HS-5 (cell line): Measurements from ENCODE around the gene MAP4.
"Not testable (repeated sequence)": the region's sequence is repeated elsewhere in the genome, so short reads cannot be mapped to it uniquely, and the experiment has no call there.

ENCODE experiments used
- DNase-seq: peaks from one replicate; pipeline ENCODE4 v3.0.0-alpha.2; 2012; ENCODE audit warnings: low read depth

The MAP4 gene, protein sequence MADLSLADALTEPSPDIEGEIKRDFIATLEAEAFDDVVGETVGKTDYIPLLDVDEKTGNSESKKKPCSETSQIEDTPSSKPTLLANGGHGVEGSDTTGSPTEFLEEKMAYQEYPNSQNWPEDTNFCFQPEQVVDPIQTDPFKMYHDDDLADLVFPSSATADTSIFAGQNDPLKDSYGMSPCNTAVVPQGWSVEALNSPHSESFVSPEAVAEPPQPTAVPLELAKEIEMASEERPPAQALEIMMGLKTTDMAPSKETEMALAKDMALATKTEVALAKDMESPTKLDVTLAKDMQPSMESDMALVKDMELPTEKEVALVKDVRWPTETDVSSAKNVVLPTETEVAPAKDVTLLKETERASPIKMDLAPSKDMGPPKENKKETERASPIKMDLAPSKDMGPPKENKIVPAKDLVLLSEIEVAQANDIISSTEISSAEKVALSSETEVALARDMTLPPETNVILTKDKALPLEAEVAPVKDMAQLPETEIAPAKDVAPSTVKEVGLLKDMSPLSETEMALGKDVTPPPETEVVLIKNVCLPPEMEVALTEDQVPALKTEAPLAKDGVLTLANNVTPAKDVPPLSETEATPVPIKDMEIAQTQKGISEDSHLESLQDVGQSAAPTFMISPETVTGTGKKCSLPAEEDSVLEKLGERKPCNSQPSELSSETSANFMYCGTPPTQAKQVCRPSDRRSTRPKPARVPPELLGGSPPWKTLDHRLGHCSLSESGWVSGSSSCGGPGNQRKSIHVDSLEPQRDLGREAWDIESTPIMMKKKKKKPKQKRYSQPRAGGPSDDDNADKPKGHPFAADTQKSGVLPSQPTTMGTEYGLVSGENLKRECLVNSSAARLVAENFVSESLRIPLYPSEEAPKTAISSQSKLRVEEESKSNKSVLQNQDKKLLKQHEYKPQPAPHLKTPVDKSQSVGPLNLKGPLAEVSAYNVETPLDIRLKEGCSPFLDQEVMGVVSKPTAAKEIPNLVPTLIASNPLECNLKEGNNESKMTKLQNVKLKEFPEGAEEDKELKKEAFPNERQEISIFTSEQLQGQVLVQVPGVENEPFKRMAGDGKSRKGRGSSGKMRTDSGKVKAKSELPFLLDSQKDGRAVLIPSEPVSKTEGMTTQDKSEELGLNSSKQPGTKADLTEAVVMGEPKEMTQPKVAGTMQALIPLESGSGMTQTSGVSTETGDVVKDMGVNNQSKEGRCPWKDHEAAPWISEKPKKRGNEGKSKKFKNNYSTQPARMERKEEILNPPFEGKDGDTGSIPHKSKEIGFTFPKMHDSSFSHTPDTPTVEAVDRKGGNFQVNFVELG (N-terminal part only)

DNA sequence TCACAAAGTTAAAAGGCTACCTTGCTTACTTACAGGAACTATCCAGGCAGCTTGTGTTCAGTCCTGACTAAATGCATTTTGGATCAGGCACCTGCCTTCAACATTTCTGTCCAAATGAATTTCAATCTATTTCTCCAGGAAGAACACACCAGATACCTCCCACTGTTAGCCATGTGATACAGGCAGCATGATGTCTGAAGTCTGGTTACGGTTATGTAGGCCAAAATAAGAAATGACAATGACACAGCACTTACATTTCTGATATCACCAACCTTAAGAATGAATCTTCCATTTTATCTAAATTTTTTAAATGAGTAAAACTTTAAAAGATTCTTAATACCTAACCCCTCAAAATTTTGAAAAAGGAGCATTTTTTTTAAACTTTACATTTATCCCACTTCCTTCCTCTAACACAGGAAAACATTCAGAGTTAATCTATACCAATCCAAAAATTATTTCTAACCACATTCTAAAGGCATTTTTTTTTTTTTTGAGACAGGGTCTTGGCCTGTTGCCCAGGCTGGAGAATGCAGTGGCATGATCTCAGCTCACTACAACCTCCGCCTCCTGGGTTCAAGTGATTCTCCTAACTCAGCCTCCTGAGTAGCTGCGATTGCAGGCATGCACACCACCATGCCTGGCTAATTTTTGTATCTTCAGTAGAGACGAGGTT lies at the start of gene MAP4:
TSS of gene MAP4 (minus strand) at position 116 of the 673 bp plus-strand sequence. CDS start 17,556 bp downstream, outside the sequence.
- DNase-seq, result no peak

DNA sequence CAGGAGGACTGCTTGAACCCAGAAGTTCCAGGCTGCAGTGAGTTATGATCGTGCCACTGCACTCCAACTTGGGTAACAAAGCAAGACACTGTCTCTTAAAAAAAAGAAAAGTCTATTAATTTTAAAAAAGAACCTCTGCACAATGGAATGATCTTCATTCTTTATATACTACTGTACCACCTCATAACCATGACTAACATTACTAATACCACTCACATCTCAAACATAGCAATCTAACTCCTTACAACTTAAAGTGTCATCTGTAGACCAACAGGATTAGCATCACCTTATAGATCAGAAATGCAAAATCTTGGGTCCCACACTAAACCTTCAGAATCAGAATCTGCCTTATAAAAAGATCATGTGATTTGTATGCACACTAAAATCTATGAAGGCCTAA lies 48.8 kb upstream of the MAP4 start:
- DNase-seq, result no peak

DNA sequence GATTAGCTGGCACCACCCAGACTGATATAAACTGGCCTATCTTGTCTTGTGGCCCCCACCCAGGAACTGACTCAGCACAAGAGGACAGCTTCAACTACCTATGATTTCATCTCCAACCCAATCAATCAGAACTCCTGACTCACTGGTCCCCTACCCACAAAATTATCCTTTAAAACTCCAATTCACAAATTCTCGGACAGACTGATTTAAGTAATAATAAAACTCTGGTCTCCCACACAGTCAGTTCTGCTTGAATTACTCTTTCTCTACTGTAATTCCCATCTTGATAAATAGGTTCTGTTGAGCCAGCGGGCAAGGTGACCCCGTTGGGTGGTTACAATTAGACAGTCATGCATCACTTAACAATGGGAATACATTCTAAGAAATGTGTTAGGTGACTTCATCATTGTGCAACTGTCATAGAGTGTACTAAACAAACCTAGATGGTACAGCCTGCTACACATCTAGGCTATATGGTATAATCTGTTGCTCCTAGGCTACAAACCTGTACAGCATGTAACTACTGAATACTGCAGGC lies 48.1 kb upstream of the MAP4 start:
- DNase-seq, result no peak

DNA sequence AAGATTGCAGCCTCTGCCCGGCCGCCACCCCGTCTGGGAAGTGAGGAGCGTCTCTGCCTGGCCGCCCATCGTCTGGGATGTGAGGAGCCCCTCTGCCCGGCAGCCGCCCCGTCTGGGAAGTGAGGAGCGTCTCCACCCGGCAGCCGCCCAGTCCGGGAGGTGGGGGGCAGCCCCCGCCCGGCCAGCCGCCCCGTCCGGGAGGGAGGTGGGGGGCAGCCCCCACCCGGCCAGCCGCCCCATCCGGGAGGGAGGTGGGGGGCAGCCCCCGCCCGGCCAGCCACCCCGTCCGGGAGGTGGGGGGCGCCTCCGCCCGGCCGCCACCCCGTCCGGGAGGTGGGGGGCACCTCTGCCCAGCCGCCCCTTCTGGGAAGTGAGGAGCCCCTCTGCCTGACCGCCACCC lies 45.4 kb upstream of the MAP4 start:
- not testable (repeated sequence) for DNase-seq

DNA sequence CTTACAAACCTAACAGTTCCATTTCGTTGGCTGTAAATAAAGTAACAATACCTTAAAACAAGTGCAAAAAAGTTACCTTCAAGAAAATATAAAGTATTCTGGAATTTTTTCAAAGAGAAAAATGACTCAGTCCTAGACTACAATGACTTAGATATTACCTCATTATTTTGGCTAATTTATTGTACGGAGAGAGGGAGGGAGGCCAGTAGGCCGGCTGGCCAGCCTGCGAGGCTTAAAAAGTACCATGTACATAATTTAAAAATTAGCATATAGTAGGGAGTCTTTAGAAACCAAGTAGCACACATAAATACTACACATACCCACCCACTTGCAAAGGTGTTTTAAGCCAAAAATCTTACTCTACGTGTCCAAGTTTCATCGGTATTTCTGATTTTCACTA lies 41.9 kb upstream of the MAP4 start:
- no peak for DNase-seq

DNA sequence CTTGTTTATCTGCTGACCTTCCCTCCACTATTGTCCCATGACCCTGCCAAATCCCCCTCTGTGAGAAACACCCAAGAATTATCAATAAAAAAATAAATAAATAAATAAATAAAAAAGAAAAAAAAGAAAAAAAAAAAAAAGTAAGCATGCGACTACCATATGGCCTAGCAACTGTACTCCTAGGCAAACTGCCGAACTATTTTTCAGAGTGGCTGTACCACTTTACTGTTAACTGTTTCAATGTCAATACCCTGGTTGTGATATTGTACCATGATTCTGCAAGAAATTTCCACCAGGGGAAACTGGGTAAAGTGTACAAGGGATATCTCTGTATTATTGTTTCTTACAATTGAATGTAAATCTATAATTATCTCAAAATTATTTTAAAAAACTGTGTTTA lies 41.3 kb upstream of the MAP4 start:
- DNase-seq, result no peak

DNA sequence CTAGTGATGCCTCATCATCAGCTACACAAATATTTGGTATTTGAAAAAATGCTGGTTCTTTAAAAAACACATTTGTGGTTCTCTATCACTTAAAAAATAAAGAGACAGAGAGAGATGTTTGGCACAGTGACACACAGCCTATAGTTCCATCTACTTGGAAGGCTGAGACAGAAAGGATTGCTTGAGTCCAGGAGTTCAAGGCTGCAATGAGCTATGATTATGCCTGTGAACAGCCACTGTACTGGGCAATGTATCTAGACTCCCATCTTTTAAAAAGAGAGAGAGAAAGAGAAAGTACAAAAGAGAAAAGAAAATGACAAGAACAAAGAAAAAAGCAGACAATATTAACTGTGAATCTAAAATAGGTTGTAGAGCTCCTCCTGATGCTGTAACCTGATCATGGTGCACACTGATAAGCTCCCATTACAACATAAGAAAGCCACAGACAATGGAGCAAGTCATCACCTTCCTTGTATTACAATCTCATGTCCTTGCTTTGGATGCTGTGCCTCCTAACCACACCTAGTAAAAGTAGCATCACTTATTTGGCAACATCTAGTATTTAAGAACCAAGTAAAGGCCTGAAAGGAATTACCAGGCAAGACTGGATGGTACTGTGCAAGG lies 31.7 kb upstream of the MAP4 start:
- no peak for DNase-seq

DNA sequence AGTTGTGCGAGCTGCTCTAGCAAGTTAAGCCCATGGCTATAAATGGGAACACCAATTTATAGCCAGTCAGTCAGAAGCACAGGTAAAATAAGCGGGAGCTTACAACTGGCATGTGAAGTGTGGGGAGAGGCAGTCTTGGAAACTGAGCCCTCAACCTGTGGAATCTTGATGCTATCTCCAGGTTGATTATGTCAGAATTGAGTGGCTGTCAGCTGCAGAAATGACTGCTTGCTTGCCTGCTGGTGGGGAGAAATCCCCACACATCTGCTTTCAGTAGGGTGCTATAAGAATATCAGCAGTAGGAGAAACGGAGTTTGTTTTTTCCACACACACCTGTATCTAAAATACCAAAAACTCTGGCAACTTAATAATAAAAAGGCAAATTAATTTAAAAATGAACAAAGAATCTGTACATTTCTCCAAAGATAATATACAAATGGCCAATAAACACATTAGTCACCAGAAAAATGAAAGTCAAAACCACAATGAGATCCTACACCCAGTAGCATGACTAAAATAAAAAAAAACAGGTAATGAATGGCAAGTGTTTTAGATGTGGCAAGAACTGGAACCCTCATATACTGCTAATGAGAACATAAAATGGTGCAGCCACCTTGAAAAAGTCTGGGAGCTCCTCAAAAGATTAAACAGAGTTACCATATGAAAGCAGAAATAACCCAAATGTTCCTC lies 26.0 kb upstream of the MAP4 start:
- no peak for DNase-seq

DNA sequence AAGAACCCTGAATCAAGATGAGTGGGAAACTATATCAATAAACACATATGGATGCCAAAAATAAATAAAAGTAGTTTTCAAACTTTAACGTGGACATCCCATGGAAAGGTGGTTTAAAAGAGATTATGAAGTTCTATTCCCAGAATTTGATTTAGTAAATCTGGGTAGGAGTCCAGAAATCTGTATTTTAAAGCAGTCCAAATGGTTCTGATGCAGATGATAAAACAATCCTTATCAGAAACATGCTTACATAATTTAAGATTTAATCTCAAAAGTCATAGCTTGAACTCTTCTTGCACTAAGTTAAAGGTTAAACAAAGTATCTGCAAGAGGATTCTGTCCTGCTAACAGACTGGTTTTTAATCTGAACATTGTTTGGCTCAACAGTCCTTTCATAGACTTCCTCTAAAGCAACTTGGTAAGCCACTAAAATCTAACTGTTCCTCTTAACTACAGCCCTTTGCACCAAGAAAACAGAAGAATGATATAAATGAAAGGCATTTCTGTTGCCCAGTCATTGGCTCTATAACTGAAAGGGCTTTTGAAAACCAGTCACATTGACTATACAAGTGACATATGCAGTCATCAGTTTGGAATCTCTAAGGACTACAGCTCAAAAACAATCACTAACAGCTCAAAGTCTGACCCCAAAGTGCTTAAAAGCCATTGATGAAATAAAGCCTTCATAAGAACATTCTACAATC lies 23.4 kb upstream of the MAP4 start:
- peak; percentile 71 for DNase-seq

DNA sequence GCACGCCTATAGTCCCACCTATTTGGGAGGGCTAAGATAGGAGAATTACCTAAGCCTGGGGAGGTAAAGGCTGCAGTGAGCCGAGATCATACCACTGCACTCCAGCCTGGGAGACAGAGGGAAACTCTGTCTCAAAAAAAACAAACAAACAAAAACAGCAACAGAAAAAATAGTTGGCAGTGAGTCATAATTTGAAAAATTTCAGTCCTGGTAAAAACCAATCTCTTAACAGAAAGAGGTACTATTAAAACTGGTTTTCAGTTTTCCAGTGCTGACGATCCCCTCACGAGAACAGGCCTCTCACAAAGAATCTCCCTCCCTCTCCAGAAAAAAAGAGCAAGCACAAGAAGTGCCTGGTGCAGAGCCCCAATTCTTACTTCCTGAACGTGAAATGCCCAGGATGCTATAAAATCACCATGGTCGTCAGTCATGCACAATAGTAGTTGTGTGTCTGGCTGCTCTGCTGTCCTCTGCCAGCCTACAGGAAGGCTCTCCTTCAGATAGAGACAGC lies 22.8 kb upstream of the MAP4 start:
- DNase-seq, result no peak

DNA sequence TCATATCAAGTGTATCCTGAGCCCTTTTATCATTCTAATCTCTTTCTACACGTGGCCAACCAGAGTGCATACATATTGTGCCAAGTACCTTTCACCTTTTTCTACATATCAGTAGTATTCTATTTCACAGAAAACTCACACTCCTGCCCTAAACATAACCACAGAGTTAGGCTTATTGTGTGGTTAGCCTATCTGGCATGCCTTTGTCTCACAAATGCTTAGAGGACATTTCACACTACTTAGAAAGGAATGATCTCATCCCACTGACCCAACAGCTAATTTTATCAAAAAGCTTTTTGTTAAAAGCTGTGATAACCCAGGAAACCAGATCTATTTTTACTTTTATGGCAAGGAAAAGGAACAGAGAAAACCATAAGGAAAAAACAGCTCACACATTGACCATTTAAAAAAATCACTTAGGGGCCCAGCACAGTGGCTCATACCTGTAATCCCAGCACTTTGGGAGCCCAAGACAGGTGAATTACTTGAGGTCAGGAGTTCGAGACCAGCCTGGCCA lies 17.8 kb upstream of the MAP4 start:
- no peak for DNase-seq

DNA sequence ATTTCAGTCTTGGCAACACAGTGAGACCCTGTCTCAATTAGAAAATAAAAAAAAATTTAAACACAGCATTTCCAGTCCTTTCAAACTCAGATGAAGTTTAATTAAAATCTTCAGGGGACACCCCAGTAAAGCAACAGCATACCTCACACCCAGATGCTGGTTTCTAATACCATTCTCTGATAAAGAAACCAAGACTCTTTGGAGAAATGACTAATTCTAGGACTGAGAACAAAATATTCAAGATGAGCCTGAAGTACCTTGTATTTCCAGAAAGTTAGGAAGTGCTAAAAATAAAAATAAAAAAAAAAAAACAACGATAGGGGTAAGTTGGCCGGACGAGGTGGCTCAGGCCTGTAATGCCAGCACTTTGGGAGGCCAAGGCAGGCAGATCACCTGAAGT lies 14.0 kb upstream of the MAP4 start:
- DNase-seq, result no peak

DNA sequence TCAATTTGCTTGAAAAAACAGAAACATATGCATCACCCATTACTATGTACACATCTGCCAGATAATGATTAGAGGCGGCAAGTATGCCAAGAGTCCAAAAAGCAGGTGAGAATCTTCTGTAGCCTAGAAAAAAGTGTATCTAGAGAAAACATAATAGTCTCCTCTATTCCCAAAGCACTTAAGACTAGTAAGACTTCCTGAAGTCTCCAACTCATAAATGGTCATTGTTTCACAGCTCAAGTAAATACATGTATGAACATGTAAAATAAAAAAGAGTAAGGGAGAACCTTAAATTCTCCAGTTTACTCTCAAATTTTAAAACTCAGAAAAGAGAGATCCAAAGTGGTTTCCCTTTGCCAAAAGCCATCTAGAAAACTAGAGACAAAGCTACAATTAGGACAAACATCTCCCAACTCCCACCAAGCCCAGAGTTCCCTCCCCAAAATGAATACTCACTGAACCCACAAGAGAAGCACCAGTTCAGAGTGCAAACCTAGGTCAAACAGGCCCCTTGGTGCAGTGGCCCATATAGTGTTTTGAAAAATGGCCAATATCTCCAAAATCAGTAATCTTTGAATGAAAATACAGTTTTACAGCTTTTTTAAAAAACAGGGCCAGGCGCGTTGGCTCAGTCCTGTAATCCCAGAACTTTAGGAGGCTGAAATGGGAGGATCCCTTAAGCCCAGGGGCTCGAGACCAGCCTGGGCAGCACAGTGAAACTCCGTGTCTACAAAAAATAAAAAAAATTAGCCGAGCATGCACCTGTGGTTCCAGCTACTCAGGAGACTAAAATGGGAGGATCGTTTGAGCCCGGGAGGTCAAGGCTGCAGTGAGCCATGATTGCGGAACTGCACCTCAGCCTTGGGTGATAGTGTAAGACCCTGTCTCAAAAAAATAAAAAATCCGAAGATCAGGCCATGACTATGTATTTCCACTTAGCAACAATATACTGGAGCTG lies 11.0 kb upstream of the MAP4 start:
- DNase-seq, result no peak

DNA sequence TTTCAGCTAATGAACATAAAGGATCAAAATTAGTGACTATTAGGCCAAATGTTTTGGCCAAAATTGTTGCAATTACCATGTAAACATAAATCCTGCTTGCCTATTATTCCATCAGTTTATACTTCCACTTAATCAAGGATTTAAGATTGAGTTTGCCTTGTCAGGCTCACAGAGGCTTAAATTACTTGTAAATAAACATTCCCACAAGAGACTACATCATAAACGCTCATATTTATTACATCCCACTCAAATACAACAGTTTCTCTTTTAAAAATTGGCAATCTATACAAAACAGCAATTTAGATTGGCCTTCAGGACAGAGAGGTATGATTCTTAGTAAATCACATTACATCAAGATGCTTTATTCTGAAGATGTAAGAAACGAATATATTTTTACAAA lies 9.9 kb upstream of the MAP4 start:
- no peak for DNase-seq

DNA sequence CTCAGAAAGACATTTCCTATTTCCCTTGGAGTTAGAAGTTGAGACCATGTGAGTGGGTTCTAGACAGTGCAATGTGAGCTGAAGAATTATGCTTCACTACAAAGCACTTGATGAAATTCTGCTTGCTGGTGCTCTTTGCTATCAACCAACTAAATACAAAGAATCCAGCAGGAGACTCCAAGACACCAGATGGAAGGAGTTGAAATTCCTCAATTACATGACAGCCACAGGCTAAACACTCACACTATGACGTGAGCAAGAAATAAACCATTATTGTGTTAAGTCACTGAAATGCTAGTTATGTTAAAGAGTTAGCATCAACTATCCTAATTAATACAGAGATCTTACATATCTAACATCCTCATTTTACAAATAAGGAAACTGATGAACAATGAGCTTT lies 8.2 kb upstream of the MAP4 start:
- DNase-seq, result no peak

DNA sequence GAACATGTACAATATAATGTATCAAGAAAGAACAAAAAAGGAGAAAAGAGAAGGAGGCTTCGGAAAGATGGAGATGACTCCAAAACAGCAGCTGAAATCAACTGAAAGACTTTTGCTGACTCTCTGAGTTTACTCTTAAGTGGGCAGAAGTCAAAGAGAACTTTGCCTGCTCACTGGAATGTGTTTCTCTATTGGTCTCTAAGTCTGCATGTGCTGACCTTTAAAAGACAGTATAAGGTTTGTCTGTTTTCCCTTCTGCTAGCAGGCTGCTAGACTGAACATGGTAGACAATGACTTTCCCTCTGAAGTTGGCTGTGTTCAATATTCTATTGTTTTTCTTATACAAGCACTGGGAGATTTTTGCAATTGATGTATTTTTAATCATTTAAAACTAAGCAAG lies 7.2 kb upstream of the MAP4 start:
- DNase-seq, result no peak

DNA sequence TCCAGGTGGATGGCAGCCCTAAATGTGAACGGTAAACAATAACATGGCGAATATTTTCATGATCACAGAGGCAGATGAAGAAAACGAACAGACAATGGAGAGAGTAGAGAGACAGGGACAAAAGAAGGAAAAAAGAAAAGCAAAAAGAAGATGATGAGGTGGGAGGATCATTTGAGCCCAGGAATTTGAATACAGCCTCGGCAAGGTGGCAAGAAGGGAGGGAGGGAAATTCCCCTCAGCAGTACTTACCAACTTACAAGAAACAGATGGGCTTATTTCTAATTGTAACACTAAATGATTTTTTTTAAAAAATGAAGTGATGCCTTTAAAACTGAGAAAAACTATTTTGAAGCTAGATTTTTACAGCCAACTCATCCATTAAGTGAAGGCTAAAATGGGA lies 6.0 kb upstream of the MAP4 start:
- DNase-seq, result no peak

DNA sequence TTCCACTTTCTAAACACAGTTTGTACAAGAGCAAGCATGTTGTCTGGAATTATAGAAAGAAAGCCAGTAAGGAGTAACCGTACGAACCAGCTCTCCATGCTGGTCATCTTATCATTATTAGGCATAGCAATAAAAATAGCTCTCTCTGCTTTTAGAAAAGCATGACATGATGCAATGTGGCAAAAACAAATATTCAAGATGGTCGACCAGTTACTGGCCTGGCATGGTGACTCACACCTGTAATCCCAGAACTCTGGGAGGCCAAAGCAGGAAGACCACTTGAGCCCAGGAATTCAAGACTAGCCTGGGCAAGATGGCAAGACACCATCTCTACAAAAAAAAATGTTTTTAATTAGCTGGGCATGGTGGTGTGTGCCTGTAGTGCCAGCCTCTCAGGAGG lies 2.6 kb upstream of the MAP4 start:
- no peak for DNase-seq
